Astrocyte (in vitro differentiated cells and primary cell): ENCODE data around the gene EDEM3. TPM values are rescaled to one million over a fixed set of nuclear protein-coding genes. Genes with fewer than 3 reads are reported as not detected.

ENCODE experiments used
- DNase-seq: peaks from one replicate; pipeline ENCODE4 v3.0.0-alpha.2; 2010; ENCODE audit warnings: low read depth
- FAIRE-seq: peaks from 2 replicates; lab custom pipeline; 2011; peaks lifted over from hg19 to GRCh38; lab: Jason Lieb, UNC
- H2AFZ ChIP-seq: 2 replicates; pipeline ENCODE4 v1.6.0; 2012; ENCODE audit warnings: low read depth, low read length, inconsistent platforms
- H3K27ac ChIP-seq: 2 replicates; pipeline ENCODE4 v1.5.1; 2011; ENCODE audit warnings: low read depth, low read length, inconsistent platforms
- H3K27me3 ChIP-seq: 2 replicates; pipeline ENCODE4 v1.6.0; 2011; ENCODE audit warnings: low read length, inconsistent platforms; ENCODE audit not compliant: insufficient read depth
- H3K36me3 ChIP-seq: 2 replicates; pipeline ENCODE4 v1.5.1; 2011; ENCODE audit warnings: low read length, inconsistent platforms; ENCODE audit not compliant: insufficient read depth
- H3K4me1 ChIP-seq: 2 replicates; pipeline ENCODE4 v1.5.1; 2011; ENCODE audit warnings: low read length, inconsistent platforms; ENCODE audit not compliant: insufficient read depth
- H3K4me2 ChIP-seq: 2 replicates; pipeline ENCODE4 v1.6.0; 2012; ENCODE audit warnings: low read length, inconsistent platforms
- H3K4me3 ChIP-seq: 2 replicates; pipeline ENCODE4 v1.5.1; 2011; ENCODE audit warnings: low read depth, mild to moderate bottlenecking, low read length, inconsistent platforms; ENCODE audit not compliant: insufficient read depth
- H3K79me2 ChIP-seq: 2 replicates; pipeline ENCODE4 v1.6.0; 2012; ENCODE audit warnings: mild to moderate bottlenecking, low read length, inconsistent platforms; ENCODE audit not compliant: insufficient read depth
- H3K9ac ChIP-seq: 2 replicates; pipeline ENCODE4 v1.6.0; 2012; ENCODE audit warnings: mild to moderate bottlenecking, low read length, inconsistent platforms
- H3K9me3 ChIP-seq: 2 replicates; pipeline ENCODE4 v1.5.1; 2012; ENCODE audit warnings: low read depth, mild to moderate bottlenecking, low read length, inconsistent platforms; ENCODE audit not compliant: insufficient read depth
- H4K20me1 ChIP-seq: 2 replicates; pipeline ENCODE4 v1.6.0; 2012; ENCODE audit warnings: low read length, inconsistent platforms; ENCODE audit not compliant: insufficient read depth
- H3K27ac Mint-ChIP-seq: one replicate; pipeline ENCODE4 v1.8.0; 2021; ENCODE audit warnings: mild to moderate bottlenecking, mixed read lengths; ENCODE audit not compliant: unreplicated experiment
- H3K27me3 Mint-ChIP-seq: one replicate; pipeline ENCODE4 v1.8.0; 2021; ENCODE audit warnings: low read depth, mixed read lengths; ENCODE audit not compliant: unreplicated experiment
- H3K36me3 Mint-ChIP-seq: one replicate; pipeline ENCODE4 v1.8.0; 2021; ENCODE audit warnings: low read depth, mixed read lengths; ENCODE audit not compliant: unreplicated experiment
- H3K4me1 Mint-ChIP-seq: one replicate; pipeline ENCODE4 v1.8.0; 2021; ENCODE audit warnings: low read depth, mixed read lengths; ENCODE audit not compliant: unreplicated experiment
- H3K4me3 Mint-ChIP-seq: one replicate; pipeline ENCODE4 v1.8.0; 2021; ENCODE audit warnings: mild to moderate bottlenecking, moderate library complexity, mixed read lengths; ENCODE audit not compliant: unreplicated experiment
- H3K9me3 Mint-ChIP-seq: one replicate; pipeline ENCODE4 v1.8.0; 2021; ENCODE audit warnings: mild to moderate bottlenecking, mixed read lengths; ENCODE audit not compliant: unreplicated experiment
- CTCF ChIP-seq: IDR thresholded peaks from 2 replicates; pipeline ENCODE4 v1.5.1; 2011; ENCODE audit warnings: low read depth, mild to moderate bottlenecking, inconsistent platforms, low read length, moderate library complexity; ENCODE audit not compliant: insufficient read depth
- EZH2 ChIP-seq: IDR thresholded peaks from 2 replicates; pipeline ENCODE4 v1.6.1; 2012; ENCODE audit warnings: mild to moderate bottlenecking, low read length, inconsistent platforms; ENCODE audit not compliant: insufficient read depth
- total RNA-seq: library from RNA; stranded (reverse); gene quantifications from 2 replicates; pipeline ENCODE4 v1.2.1, GENCODE V29; 2021

Gene EDEM3
- total RNA-seq, 1 donor from 2014 or later: 36.7 TPM

- Mint-ChIP-seq H3K9me3 (no peaks in the 10 kb centered on the region), H3K4me1 (peaks cover 2% of the 10 kb centered on the region), H3K27ac (no peak overlapping the region), H3K36me3 (no peaks in the 10 kb centered on the region), H3K4me3 (no peak overlapping the region), H3K27me3 (no peaks in the 10 kb centered on the region)
- no peak overlapping the region for H3K4me3 ChIP-seq
- H3K9me3 ChIP-seq: no peaks in the 10 kb centered on the region
- no peak for DNase-seq
- peaks cover 7% of the 10 kb centered on the region for H4K20me1 ChIP-seq
- TF ChIP-seq CTCF: no peak
- no peak for TF ChIP-seq EZH2
- no peak overlapping the region for H3K4me2 ChIP-seq
- H3K27ac ChIP-seq: no peak overlapping the region
- no peak overlapping the region for H2AFZ ChIP-seq
- peaks cover 18% of the 10 kb centered on the region for H3K79me2 ChIP-seq
- FAIRE-seq: no peak
- H3K36me3 ChIP-seq: no peaks in the 10 kb centered on the region
- no peaks in the 10 kb centered on the region for H3K27me3 ChIP-seq
- H3K4me1 ChIP-seq: no peaks in the 10 kb centered on the region
- no peak overlapping the region for H3K9ac ChIP-seq
Measured at GRCh38 chr1:184745929-184746638, 8.6 kb downstream of the EDEM3 start.

- Histone ChIP-seq H3K27me3 (no peaks in the 10 kb centered on the region), H3K4me2 (no peak overlapping the region), H3K36me3 (no peaks in the 10 kb centered on the region), H4K20me1 (peaks cover 7% of the 10 kb centered on the region), H3K79me2 (peaks cover 18% of the 10 kb centered on the region), H3K9me3 (no peaks in the 10 kb centered on the region), H3K4me3 (no peak overlapping the region), H3K4me1 (no peaks in the 10 kb centered on the region), H3K9ac (no peak overlapping the region), H2AFZ (no peak overlapping the region), H3K27ac (no peak overlapping the region)
- Mint-ChIP-seq H3K36me3 (no peaks in the 10 kb centered on the region), H3K27ac (no peak overlapping the region), H3K4me1 (peaks cover 2% of the 10 kb centered on the region), H3K4me3 (no peak overlapping the region), H3K9me3 (no peaks in the 10 kb centered on the region), H3K27me3 (no peaks in the 10 kb centered on the region)
- no peak for FAIRE-seq
- no peak for DNase-seq
- TF ChIP-seq CTCF (no peak), EZH2 (no peak)
Measured at GRCh38 chr1:184745110-184745509, 9.5 kb downstream of the EDEM3 start.

GRCh38 chr1:184743062-184743756 is 11.4 kb downstream of the EDEM3 start:
- H3K79me2 ChIP-seq: peaks cover 16% of the 10 kb centered on the region
- TF ChIP-seq EZH2 (no peak), CTCF (no peak)
- no peak overlapping the region for H3K27ac ChIP-seq
- no peaks in the 10 kb centered on the region for H3K36me3 ChIP-seq
- H4K20me1 ChIP-seq: peaks cover 7% of the 10 kb centered on the region
- H3K9ac ChIP-seq: no peak overlapping the region
- Mint-ChIP-seq H3K27me3 (no peaks in the 10 kb centered on the region), H3K4me3 (no peak overlapping the region), H3K36me3 (no peaks in the 10 kb centered on the region), H3K4me1 (peaks cover 2% of the 10 kb centered on the region), H3K9me3 (no peaks in the 10 kb centered on the region), H3K27ac (no peak overlapping the region)
- FAIRE-seq (no peak), DNase-seq (peak; percentile 33)
- H2AFZ ChIP-seq: no peak overlapping the region
- H3K4me2 ChIP-seq: no peak overlapping the region
- no peaks in the 10 kb centered on the region for H3K27me3 ChIP-seq
- H3K9me3 ChIP-seq: no peaks in the 10 kb centered on the region
- no peaks in the 10 kb centered on the region for H3K4me1 ChIP-seq
- H3K4me3 ChIP-seq: no peak overlapping the region
